Measurements from ENCODE around the gene TMEM209. TPM values are rescaled to one million over a fixed set of nuclear protein-coding genes. Genes with fewer than 3 reads are reported as not detected.
"Not testable (repeated sequence)": the region's sequence is repeated elsewhere in the genome, so short reads cannot be mapped to it uniquely, and the experiment has no call there.

TMEM209 gene
- 10 to 100 TPM; 23.5 to 77.1 (median 43.8) TPM for total RNA-seq
- polyA plus RNA-seq, result 10 to 100 TPM in 1 of 3 donors, 1 to 10 TPM in 2; 6.0 to 35.3 (median 9.5) TPM
- long read RNA-seq, donor 1, transcript TMEM209-201 (15 exons, 3,545 nt), result major isoform, 5 of 6 reads
- long read RNA-seq, donor 1, partial matches to known transcripts, result 0 of 6 reads
- long read RNA-seq, donor 1, other reads (novel, unspliced or antisense), result 0 of 6 reads
- long read RNA-seq, donor 2, transcript TMEM209-201 (15 exons, 3,545 nt), result major isoform, 9 of 10 reads
- long read RNA-seq, donor 2, partial matches to known transcripts, result 0 of 10 reads
- long read RNA-seq, donor 2, other reads (novel, unspliced or antisense), result 0 of 10 reads
- long read RNA-seq, donor 3, partial matches to known transcripts, result 0 of 4 reads
- long read RNA-seq, donor 3, other reads (novel, unspliced or antisense), result 0 of 4 reads
- long read RNA-seq, donor 4, transcript TMEM209-201 (15 exons, 3,545 nt), result major isoform, 6 of 23 reads
- long read RNA-seq, donor 4, partial matches to known transcripts, result 6 of 23 reads
- long read RNA-seq, donor 4, other reads (novel, unspliced or antisense), result 9 of 23 reads
- long read RNA-seq, donor 5, transcript TMEM209-201 (15 exons, 3,545 nt), result major isoform, 13 of 22 reads
- long read RNA-seq, donor 5, partial matches to known transcripts, result 5 of 22 reads
- long read RNA-seq, donor 5, other reads (novel, unspliced or antisense), result 3 of 22 reads
- long read RNA-seq, donor 6, transcript TMEM209-201 (15 exons, 3,545 nt), result major isoform, 6 of 9 reads
- long read RNA-seq, donor 6, partial matches to known transcripts, result 0 of 9 reads
- long read RNA-seq, donor 6, other reads (novel, unspliced or antisense), result 3 of 9 reads
- long read RNA-seq, donor 7, partial matches to known transcripts, result 0 of 3 reads
- long read RNA-seq, donor 7, other reads (novel, unspliced or antisense), result 0 of 3 reads
- long read RNA-seq, donor 8, transcript TMEM209-201 (15 exons, 3,545 nt), result major isoform, 5 of 5 reads
- long read RNA-seq, donor 8, partial matches to known transcripts, result 0 of 5 reads
- long read RNA-seq, donor 8, other reads (novel, unspliced or antisense), result 0 of 5 reads
- long read RNA-seq, donor 9, transcript TMEM209-201 (15 exons, 3,545 nt), result major isoform, 6 of 6 reads
- long read RNA-seq, donor 9, partial matches to known transcripts, result 0 of 6 reads
- long read RNA-seq, donor 9, other reads (novel, unspliced or antisense), result 0 of 6 reads
- long read RNA-seq, donor 10, partial matches to known transcripts, result 0 of 4 reads
- long read RNA-seq, donor 10, other reads (novel, unspliced or antisense), result 0 of 4 reads

DNA sequence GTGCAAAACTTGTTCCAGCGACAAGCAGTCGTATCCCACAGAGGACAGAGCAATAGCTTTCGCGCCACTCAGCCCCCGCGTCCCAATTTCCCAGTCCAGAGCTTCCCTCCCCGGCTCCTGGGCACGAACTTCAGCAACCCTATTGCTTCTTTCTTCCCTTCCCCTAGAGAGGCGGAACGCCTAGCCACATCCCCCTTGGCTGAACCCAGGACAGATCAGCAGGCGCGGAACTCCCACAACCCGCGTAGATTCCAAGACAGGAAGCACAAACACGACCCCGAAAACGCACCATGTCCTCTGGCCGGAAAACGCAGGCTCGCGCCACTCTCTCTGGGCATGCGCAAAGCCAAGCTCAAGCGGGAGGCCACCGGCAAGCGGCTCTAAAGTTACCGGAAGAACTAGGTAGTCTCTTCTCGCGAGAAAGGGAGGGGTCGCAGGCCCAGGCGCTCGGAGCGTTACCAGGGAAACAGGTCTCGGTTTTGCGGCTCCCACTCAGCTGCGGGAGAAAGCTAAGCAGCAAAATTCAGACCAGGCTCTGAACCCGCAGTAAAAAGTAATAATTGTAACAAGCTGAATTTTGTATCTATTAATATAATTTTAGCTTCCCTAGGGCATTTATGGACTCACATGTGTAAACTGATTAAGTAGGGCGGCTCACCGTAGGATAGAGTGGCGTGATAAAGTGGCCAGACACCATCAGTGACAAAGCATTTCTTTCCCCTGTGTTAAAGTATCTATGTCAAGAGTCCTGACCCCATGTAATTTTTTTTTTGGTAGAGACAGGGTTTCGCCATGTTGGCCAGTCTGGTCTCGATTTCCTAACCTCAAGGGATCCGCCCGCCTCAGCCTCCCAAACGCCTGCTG lies at the start of gene TMEM209:
Gene TMEM209, minus strand, starts transcription at position 323 of the 864 bp plus-strand sequence. Its CDS starts 31 bp downstream, at position 292.
- 8 to 18% (median 12%) methylated on average over 21 to 44 of the region's 44 CpGs for WGBS, 4 donors

DNA sequence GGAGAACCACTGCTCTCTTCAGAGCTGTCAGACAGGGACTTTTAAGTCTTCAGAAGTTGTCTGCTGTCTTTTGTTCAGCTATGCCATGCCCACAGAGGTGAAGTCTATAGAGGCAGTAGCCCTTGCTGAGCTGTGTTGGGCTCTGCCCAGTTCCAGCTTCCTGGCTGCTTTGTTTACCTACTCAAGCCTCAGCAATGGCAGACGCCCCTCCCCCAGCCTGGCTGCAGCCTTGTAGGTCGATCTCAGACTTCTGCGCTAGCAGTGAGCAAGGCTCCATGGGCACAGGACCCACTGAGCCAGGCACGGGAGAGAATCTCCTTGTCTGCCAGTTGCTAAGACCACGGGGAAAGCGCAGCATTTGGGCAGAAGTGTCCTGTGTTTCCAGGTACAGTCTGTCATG lies 49.3 kb upstream of the TMEM209 start:
- Histone ChIP-seq H3K9me3 (replicated peaks in 1 of 3) (no peaks in the 10 kb centered on the region), H3K36me3 (replicated peaks in 1 of 2) (no peaks in the 10 kb centered on the region), H3K4me1 (replicated peaks in 1 of 2) (no peaks in the 10 kb centered on the region), H3K4me3 (no peak overlapping the region), H3K27me3 (no peaks in the 10 kb centered on the region), H3K27ac (no peak overlapping the region)
- WGBS, 4 donors, result 79 to 90% (median 85%) methylated on average over 2 to 6 of the region's 6 CpGs
- TF ChIP-seq, protein P1, sequence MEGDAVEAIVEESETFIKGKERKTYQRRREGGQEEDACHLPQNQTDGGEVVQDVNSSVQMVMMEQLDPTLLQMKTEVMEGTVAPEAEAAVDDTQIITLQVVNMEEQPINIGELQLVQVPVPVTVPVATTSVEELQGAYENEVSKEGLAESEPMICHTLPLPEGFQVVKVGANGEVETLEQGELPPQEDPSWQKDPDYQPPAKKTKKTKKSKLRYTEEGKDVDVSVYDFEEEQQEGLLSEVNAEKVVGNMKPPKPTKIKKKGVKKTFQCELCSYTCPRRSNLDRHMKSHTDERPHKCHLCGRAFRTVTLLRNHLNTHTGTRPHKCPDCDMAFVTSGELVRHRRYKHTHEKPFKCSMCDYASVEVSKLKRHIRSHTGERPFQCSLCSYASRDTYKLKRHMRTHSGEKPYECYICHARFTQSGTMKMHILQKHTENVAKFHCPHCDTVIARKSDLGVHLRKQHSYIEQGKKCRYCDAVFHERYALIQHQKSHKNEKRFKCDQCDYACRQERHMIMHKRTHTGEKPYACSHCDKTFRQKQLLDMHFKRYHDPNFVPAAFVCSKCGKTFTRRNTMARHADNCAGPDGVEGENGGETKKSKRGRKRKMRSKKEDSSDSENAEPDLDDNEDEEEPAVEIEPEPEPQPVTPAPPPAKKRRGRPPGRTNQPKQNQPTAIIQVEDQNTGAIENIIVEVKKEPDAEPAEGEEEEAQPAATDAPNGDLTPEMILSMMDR (IDR thresholded peaks at IDR 0.05), result no peak
- TF ChIP-seq POLR2A (IDR thresholded peaks at IDR 0.05), result no peak
- intact Hi-C loops (cut with DNase I), result no loop called here
- DNase-seq, result no peak

More for the DNA sequence above, at the start of gene TMEM209:
- peak within 1 kb of the TSS; percentile 92 to 98 (median 94) for H3K27ac ChIP-seq
- TF ChIP-seq, protein P1 (IDR thresholded peaks at IDR 0.05), result no peak
- TF ChIP-seq POLR2A (IDR thresholded peaks at IDR 0.05), result peak; percentile 64 to 88
- intact Hi-C loops (cut with DNase I), result no loop called here
- H3K27me3 ChIP-seq, result no peaks in the 10 kb centered on the region
- H3K9me3 ChIP-seq (replicated peaks in 1 of 3), result no peaks in the 10 kb centered on the region
- peak; percentile 95 to 98 (median 97) for DNase-seq
- H3K4me3 ChIP-seq, result peak within 1 kb of the TSS; percentile 48 to 97 (median 72)
- peaks cover 0 to 8% of the 10 kb centered on the region in 2 donors for H3K36me3 ChIP-seq (replicated peaks in 1 of 2)
- peaks cover 4 to 17% of the 10 kb centered on the region in 2 donors for H3K4me1 ChIP-seq (replicated peaks in 1 of 2)

DNA sequence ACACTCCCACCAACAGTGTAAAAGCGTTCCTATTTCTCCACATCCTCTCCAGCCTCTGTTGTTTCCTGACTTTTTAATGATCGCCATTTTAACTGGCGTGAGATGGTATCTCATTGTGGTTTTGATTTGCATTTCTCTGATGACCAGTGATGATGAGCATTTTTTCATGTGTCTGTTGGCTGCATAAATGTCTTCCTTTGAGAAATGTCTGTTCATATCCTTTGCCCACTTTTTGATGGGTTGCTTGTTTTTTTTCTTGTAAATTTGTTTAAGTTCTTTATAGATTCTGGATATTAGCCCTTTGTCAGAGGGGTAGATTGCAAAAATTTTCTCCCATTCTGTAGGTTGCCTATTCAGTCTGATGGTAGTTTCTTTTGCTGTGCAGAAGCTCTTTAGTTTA lies 44.4 kb upstream of the TMEM209 start:
- not testable (repeated sequence) for H3K4me3 ChIP-seq; H3K36me3 ChIP-seq (replicated peaks in 1 of 2); H3K27me3 ChIP-seq; H3K4me1 ChIP-seq (replicated peaks in 1 of 2); H3K27ac ChIP-seq; H3K9me3 ChIP-seq (replicated peaks in 1 of 3); DNase-seq
- intact Hi-C loops (cut with DNase I), result loop anchor here in 1 of 2 donors (10.0 kb wide), 1 partner anchor 465 kb away; no protein-coding TSS in a partner anchor
- WGBS, 4 donors, result 86 to 99% (median 92%) methylated on average over 3 of the region's 3 CpGs

DNA sequence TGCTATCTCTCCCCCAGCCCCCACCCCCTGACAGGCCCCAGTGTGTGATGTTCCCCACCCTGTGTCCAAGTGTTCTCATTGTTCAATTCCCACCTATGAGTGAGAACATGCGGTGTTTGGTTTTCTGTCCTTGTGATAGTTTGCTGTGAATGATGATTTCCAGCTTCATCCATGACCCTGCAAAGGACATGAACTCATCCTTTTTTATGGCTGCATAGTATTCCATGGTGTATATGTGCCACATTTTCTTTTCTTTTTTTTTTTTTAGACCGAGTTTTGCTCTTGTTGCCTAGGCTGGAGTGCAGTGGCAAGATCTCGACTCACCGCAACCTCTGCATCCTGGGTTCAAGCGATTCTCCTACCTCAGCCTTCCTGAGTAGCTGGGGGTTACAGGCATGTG lies 43.6 kb upstream of the TMEM209 start:
- not testable (repeated sequence) for H3K4me1 ChIP-seq (replicated peaks in 1 of 2); H3K27ac ChIP-seq; DNase-seq; H3K4me3 ChIP-seq; H3K9me3 ChIP-seq (replicated peaks in 1 of 3); H3K27me3 ChIP-seq; H3K36me3 ChIP-seq (replicated peaks in 1 of 2)
- WGBS, 4 donors, result 93 to 96% (median 95%) methylated on average over 5 of the region's 5 CpGs
- intact Hi-C loops (cut with DNase I), result loop anchor here in 1 of 2 donors (10.0 kb wide), 1 partner anchor 466 kb away; no protein-coding TSS in a partner anchor

DNA sequence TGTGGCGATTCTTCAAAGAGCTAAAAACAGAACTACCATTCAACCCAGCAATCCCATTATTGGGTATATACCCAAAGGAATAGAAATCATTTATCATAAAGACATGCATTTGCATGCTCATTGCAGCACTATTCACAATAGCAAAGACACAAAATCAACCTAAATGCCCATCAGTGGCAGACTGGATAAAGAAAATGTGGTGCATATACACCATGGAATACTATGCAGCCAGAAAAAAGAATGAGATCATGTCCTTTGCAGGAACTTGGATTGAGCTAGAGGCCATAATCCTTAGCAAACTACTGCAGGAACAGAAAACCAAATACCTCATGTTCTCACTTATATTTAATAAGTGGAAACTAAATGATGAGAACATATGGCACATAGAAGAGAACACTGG lies 41.3 kb upstream of the TMEM209 start:
- intact Hi-C loops (cut with DNase I), result loop anchor here in 1 of 2 donors (10.0 kb wide), 1 partner anchor 468 kb away; no protein-coding TSS in a partner anchor
- WGBS, 4 donors, result 71 to 85% (median 79%) methylated on average over 1 of the region's 1 CpG

DNA sequence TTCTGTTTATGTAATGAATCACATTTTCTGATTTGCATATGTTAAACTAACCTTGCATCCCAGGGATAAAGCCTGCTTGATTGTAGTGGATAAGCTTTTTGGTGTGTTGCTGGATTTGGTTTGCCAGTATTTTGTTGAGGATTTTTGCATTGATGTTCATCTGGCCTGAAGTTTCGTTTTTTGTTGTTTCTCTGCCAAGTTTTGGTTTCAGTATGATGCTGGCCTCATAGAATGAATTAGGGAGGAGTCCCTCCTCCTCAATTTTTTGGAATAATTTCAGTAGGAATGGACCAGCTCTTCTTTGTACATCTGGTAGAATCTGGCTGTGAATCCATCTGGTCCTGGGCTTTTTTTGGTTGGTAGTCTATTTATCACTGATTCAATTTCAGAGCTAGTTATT lies 38.3 kb upstream of the TMEM209 start:
- not testable (repeated sequence) for H3K36me3 ChIP-seq (replicated peaks in 1 of 2); H3K9me3 ChIP-seq (replicated peaks in 1 of 3); H3K4me3 ChIP-seq; H3K4me1 ChIP-seq (replicated peaks in 1 of 2); H3K27me3 ChIP-seq; H3K27ac ChIP-seq
- intact Hi-C loops (cut with DNase I), result loop anchor here in 1 of 2 donors (10.0 kb wide), 1 partner anchor 471 kb away; no protein-coding TSS in a partner anchor
- DNase-seq, result peak in 1 of 7 donors; percentile 4
- WGBS, 4 donors, result 7 to 36% (median 22%) methylated on average over 1 of the region's 1 CpG

More for the DNA sequence above, 41.3 kb upstream of the TMEM209 start:
- DNase-seq; H3K4me3 ChIP-seq; H3K9me3 ChIP-seq (replicated peaks in 1 of 3); H3K27ac ChIP-seq; H3K36me3 ChIP-seq (replicated peaks in 1 of 2); H3K4me1 ChIP-seq (replicated peaks in 1 of 2); H3K27me3 ChIP-seq: not testable (repeated sequence)

Measured in adrenal gland (tissue), 19 donors.